HG02943 (cell line): Measurements from ENCODE around the gene OTULINL.
"Not testable (repeated sequence)": the region's sequence is repeated elsewhere in the genome, so short reads cannot be mapped to it uniquely, and the experiment has no call there.

Experiments
- ATAC-seq: cut with Tn5 transposase; IDR thresholded peaks from one replicate; pipeline ENCODE4 v1.9.1; 2021; ENCODE audit warnings: mild to moderate bottlenecking, low read depth, moderate library complexity; ENCODE audit not compliant: unreplicated experiment

Gene OTULINL

GRCh38 chr5:14581106-14581890 is at the start of gene OTULINL:
Gene OTULINL (plus strand): TSS chr5:14581792. CDS start chr5:14581895, 103 bp downstream.
- peak; percentile 97 for ATAC-seq

DNA sequence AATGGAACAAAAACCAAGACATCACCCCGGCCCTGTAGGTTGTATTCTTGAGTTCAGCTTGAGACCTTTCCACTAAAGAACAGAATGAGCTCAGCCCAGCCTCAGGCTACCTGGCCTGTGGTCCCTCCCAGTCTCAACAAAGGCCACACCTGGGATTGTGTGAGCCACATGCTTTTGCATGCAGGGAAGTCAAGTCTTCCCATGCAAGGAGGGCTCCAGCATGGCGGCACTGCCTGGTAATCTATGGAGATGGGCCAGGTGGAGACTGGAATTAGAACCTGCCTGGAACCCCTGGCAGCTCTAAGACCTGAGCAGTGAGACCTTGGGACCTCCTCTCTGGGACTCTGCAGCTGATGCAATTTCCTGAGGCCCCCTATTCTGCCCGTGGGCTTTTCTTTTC is 49.4 kb upstream of the OTULINL start:
- ATAC-seq, result no peak

DNA sequence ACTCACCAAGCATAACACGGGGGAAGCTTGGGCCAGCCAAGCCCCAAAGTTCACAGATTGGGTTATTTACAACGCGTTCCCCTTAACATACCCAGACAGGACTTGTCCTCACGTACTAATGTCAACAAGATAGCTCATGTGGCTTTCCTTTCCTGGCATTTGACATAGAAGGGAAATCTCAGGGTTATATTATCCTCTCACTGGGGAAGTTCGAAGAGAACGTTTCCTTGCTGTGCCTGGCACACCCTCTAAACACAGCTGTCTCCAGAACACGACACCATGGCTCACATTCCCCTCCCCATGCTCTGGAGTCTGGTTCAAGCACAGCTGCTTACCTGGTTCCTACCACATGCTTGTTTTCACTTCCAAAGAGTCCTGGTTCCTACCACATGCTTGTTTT is 46.8 kb upstream of the OTULINL start:
- ATAC-seq, result no peak

GRCh38 chr5:14545308-14545707 is 36.3 kb upstream of the OTULINL start:
- ATAC-seq, result no peak

DNA sequence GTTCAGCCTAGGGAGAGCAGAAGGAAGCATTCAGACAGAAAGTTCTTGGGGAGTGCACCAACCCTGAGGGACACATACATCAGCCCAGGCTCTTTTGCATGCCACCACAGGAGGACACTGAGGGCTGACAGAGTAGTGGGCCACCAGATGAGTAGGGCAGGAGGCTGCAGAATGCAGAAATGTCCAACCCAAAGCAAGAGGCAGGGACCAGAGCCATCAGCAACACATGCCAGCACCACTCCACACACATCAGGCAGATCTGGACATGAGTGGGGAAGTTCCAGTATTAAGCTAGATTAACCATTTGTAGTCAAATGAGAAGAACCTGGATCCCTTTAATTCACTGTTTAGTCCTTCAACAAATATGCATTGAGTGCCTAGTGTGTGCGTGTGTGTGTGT is 35.7 kb upstream of the OTULINL start:
- no peak for ATAC-seq

DNA sequence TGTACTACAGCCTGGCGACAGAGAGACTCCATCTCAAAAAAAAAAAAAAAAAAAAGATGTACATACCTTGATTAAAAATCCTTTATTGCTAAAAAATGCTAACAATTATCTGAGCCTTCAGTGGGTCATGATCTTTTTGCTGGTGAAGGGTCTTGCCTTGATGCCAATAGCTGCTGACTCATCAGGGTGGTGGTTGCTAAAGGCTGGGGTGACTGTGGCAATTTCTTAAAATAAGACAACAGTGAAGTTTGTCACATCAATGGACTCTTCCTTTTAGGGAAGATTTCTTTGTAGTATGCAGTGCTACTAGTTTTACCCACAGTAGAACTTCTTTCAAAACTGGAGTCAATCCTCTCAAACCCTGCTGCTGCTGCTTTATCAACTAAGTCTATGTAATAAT is 33.9 kb upstream of the OTULINL start:
- no peak for ATAC-seq

DNA sequence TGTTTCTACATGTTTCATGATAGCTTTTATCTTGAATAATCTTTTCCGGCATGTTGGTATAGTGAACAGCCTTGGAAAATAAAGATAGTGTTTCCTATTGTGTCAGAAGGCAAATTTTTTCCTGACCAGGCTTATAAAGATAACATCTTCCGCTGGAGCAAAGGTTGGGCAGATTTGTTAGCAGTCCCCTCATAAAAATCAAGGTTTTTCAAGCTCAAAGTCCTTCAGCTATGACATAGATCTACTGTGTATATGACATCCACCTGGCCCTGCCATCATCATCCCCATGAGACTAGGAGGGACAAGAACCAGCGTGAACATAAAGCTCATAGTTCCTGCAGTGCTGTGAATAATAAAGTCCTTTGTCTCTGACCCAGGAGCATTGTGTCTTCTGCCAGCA is 30.4 kb upstream of the OTULINL start:
- no peak for ATAC-seq

DNA sequence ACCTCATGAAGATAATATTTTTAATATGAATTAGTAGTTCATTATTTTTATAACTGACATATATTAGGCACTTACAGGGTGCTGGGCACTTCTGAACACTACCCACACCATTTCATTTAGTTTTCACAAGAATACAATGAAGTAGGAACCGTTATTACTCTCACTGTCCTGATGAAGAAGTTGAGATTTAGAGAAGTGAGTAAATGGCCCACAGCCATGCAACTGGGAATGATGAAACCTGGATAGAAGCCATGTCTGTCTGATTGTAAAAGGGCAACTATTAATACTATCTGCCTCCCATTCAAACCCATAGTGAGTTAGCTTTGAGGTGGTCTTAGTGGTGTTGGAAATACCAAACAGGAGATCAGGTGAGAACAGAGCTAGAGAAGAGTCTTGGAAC is 29.6 kb upstream of the OTULINL start:
- no peak for ATAC-seq

DNA sequence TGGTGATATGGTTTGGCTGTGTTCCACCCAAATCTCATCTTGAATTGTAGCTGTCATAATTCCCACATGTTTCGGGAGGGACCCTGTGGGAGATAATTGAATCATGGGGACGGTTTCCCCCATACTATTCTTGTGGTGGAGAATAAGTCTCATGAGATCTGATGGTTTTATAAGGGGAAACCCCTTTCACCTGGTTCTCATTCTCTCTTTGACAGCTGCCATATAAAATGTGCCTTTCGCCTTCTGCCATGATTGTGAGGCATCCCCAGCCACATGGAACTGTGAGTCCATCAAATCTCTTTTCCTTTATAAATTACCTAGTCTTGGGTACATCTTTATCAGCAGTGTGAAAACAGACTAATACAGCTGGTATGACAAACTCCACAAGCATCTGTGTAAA is 27.3 kb upstream of the OTULINL start:
- not testable (repeated sequence) for ATAC-seq

DNA sequence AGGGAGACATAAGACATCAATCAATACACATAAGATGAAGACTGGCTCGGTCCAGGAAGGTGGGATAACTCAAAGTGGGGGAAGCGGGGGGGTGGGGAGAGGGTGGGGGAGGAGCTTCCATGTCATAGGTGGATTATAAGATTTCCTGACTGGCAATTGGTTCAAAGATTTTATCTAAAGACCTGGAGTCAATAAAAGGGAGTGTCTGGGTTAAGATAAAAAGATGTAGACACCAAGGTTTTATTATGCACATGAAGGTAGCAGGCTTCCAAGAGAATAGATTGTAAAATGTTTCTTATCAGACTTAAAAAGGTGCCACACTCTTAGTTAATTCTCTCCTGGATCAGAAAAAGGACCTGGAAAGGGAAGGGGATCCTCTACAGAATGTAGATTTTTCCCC is 25.6 kb upstream of the OTULINL start:
- no peak for ATAC-seq

- ATAC-seq, result no peak
These were observed 24.3 kb upstream of the OTULINL start for GRCh38 chr5:14557203-14557770.

DNA sequence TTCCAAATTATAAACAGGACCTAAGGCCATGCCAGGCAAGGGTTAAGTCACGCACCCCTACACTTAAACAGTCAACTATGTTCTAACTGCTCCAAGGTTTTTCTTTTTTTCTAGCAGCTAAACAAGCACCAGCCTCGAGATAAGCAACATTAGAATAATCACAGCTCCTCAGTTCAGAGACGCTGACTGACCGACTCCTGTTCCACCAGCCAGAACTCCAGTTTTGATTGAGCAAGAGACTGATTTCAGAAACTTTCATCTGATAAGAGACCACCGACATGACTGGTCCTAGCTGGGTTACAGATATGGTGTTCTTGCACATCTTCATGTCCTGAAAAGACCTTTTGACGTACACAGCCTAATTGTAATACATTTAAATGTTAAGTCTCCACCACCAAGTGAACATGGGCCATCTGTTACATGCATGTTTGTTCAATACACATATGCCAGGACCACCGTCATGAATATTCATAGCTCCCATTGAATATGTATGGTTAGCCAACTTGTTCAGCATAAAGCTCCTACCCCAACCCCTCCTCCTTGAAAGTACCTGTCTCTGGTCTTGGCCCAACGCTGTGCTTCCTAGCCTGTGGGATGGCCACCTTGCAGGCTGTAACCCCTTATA is 23.7 kb upstream of the OTULINL start:
- no peak for ATAC-seq

DNA sequence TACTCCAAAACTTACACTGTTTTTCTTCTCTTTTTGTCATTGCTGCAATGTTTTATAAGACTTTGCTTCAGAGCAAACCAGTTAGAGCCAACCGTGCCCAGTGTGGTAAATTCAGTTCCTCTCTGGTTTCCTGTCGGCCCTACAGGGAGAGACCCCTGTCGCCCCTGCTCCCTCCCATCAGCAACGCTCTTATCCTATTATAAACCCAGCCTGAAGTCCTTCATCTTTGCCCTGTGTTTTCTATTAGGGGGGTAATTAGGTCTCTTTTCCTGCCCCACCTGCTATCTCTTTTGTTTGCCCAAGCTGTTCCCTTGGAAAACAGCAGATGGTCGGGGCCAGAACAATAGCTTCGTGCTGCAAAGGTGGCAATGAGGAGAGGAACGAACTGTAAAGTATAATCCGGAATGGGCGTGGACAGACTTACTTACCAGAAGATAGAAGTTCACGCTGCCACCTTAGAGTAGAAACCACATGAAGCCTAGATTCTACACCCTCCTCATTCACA is 21.4 kb upstream of the OTULINL start:
- no peak for ATAC-seq

DNA sequence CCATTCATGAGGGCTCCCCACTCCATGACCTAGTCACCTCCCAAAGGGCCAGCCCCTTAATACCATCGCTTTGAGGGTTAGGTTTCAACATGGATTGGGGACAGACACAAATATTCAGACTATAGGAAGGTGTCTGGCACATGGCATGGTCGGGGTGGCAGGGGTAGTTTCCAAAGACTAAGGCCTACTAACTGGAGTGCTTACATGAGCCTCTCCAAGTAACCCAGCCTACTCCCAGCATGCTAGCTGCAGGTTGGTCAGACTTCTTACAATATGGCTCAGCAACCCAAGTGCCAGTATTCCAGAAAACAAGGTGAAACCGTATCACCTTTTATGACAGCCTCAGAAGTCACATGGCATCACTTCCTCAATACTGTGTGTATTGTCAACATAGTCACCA is 19.9 kb upstream of the OTULINL start:
- no peak for ATAC-seq

DNA sequence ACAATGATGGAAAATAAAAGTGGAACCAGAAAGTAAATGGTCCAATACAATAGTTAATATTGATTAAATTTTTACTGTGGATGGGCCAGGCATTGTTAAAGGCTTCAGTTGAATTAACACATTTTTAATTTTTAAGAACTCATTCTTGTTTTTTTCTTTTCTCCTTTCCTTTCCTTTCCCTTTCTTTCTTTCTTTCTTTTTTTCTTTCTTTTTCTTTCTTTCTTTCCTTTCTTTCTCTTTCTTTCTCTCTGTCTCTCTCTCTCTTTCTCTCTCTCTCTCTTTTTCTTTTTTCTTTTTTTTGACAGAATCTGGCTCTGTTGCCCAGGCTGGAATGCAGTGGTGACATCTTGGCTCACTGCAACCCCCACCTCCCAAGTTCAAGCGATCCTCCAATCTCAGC is 13.3 kb upstream of the OTULINL start:
- ATAC-seq, result no peak

GRCh38 chr5:14569948-14570691 is 11.5 kb upstream of the OTULINL start:
- no peak for ATAC-seq

DNA sequence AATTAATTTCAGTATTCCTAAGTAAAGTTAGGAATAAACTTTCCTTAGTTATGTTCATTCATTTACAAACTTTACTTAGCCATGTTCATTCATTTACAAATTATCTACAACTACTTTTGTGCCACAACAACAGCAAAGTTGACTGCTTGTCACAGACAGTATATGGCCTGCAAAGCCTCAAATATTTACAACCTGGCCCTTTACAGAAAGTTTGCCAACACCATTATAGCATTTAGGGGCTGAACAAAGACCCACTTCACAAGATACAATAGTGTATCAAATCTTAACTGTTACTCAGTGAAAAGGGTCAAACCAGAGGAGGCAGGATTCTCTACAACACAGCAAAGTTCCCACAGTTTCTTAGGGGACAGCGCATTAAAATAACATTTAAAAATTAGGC is 9.7 kb upstream of the OTULINL start:
- no peak for ATAC-seq

DNA sequence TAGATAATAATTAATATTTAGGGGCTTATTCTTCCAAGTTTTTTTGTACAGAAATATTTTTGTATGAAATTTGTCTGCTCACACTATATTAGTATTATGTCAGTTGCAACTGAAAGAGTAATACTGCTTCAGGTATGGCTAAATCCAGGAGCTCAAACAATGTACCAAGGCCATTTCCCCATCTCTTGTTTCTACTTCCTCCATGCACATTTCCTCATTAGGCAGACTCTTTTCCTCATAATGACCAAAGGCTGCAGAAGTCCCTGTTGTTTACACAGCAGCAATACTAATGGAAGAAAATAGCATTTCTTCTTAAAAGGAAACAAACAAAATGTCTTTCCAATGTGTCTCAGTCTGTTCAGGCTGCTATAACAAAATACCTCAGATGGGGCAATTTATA is 9.2 kb upstream of the OTULINL start:
- no peak for ATAC-seq

GRCh38 chr5:14572836-14573235 is 8.8 kb upstream of the OTULINL start:
- no peak for ATAC-seq

DNA sequence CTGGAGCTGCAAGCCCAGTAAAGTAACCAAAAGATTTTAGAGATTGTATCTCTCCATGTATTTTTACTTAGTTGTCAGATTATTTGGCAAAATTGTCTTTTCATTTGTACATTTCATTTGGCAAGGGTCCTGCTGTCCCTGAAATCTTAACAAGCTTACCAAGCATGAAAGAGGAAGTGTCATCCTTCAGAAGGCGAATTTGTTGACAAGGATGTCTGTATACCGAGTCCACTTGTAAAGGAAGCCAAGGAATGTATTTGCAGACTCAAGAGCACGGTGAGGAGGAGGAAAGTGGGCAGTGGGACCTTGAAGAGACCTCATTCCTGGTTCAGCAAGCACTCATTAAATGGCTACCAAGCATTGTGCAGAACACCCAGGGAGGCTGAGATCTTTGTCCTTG is 7.5 kb upstream of the OTULINL start:
- ATAC-seq, result no peak

DNA sequence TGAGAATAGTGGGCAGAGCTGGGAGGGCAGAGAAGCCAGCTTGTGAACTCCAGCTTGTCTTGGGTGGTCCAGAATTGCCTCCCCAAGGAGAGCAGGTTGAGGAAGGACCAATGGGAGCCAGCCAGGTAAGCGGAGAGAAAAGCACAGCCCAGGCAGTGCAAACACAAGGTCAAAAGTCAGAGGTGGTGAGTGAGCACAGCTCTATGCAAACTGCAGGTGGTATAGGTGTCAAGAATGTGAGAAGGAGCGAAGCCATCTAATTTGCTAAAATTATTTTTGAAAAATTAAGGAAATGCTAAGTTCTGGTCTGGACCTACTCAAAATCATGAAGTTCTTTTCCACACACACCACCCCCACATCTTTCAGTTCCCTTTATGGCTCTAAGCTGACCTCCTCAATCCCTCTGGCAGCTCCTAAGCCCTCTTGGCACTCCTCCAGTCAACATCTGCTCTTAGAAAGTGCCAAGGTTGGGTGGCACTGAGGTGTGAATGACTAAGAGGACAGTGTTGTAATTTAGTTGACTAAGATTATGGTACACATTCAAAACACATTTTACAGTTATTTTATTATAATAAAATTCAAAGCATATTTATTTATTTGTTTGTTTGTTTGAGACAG is 6.6 kb upstream of the OTULINL start:
- ATAC-seq, result no peak
